HL-60 (cell line): Measurements from ENCODE around the gene MCF2L2.

Experiments
- DNase-seq, 2 experiments: peaks; one replicate each; pipeline ENCODE4 v3.0.0-alpha.2; 2010 to 2020; ENCODE audit warnings: low read depth in 1 of 2, low spot score in 1 of 2
- H3K27ac ChIP-seq: fragments of 250-450 bp; sonication (Bioruptor Pico); replicated peaks from 2 replicates; pipeline ENCODE4 v1.5.1; 2020; ENCODE audit warnings: mild to moderate bottlenecking, moderate library complexity
- H3K27me3 ChIP-seq: fragments of 250-450 bp; sonication (Bioruptor Pico); 2 replicates; pipeline ENCODE4 v1.5.1; 2021; ENCODE audit warnings: mild to moderate bottlenecking, moderate library complexity; ENCODE audit not compliant: insufficient read depth, poor library complexity, severe bottlenecking
- H3K4me3 ChIP-seq: replicated peaks from 2 replicates; pipeline ENCODE4 v1.5.1; 2011; ENCODE audit warnings: mild to moderate bottlenecking, control low read depth, low read length; ENCODE audit not compliant: insufficient read depth
- CTCF ChIP-seq: IDR thresholded peaks from one replicate; pipeline ENCODE4 v1.5.1; 2011; ENCODE audit warnings: low read length, control low read depth, inconsistent platforms; ENCODE audit not compliant: insufficient read depth
- GABPA ChIP-seq: IDR thresholded peaks from 2 replicates; pipeline ENCODE4 v1.6.1; 2012; ENCODE audit warnings: low read depth
- POLR2AphosphoS5 ChIP-seq: IDR thresholded peaks from 2 replicates; pipeline ENCODE4 v1.6.1; 2012; ENCODE audit warnings: low read depth
- REST ChIP-seq: IDR thresholded peaks from 2 replicates; pipeline ENCODE4 v1.6.1; 2012; ENCODE audit warnings: low read depth; ENCODE audit not compliant: insufficient replicate concordance
- SPI1 ChIP-seq: IDR thresholded peaks from 2 replicates; pipeline ENCODE4 v1.6.1; 2012; ENCODE audit warnings: low read depth, mild to moderate bottlenecking, borderline replicate concordance

Gene MCF2L2

GRCh38 chr3:183330881-183331280 is 97.5 kb downstream of the MCF2L2 start:
- TF ChIP-seq POLR2AphosphoS5 (no peak), SPI1 (no peak)
- Histone ChIP-seq H3K27me3 (no peaks in the 10 kb centered on the region), H3K4me3 (no peak overlapping the region), H3K27ac (peak overlapping the region; percentile 9; the same call in 1 of the 2 replicates)
- DNase-seq = no peak

- no peak for DNase-seq
- H3K27ac ChIP-seq = no peak overlapping the region
- TF ChIP-seq SPI1 (no peak), CTCF (no peak), POLR2AphosphoS5 (no peak), REST (no peak), GABPA (no peak)
- no peaks in the 10 kb centered on the region for H3K27me3 ChIP-seq
- H3K4me3 ChIP-seq = no peak overlapping the region
Measured at GRCh38 chr3:183329543-183329942, 98.9 kb downstream of the MCF2L2 start.

- Histone ChIP-seq H3K4me3 (no peak overlapping the region), H3K27ac (no peak overlapping the region), H3K27me3 (no peaks in the 10 kb centered on the region)
- DNase-seq = no peak
- no peak for TF ChIP-seq REST
- no peak for TF ChIP-seq CTCF
- TF ChIP-seq GABPA = no peak
- no peak for TF ChIP-seq POLR2AphosphoS5
- TF ChIP-seq SPI1 = no peak
Measured at GRCh38 chr3:183328823-183329222, 99.6 kb downstream of the MCF2L2 start.

GRCh38 chr3:183328164-183328563 is 100.3 kb downstream of the MCF2L2 start:
- H3K4me3 ChIP-seq = no peak overlapping the region
- TF ChIP-seq CTCF = no peak
- TF ChIP-seq POLR2AphosphoS5 = no peak
- TF ChIP-seq REST = no peak
- no peak for TF ChIP-seq SPI1
- no peak for TF ChIP-seq GABPA
- no peak for DNase-seq
- H3K27ac ChIP-seq = no peak overlapping the region
- H3K27me3 ChIP-seq = no peaks in the 10 kb centered on the region
